GM21825 (cell line): ENCODE data around the gene TNK1.

Experiments
- ATAC-seq: cut with Tn5 transposase; IDR thresholded peaks from one replicate; pipeline ENCODE4 v1.9.1; 2021; ENCODE audit warnings: mild to moderate bottlenecking, moderate library complexity; ENCODE audit not compliant: unreplicated experiment

TNK1 gene

DNA sequence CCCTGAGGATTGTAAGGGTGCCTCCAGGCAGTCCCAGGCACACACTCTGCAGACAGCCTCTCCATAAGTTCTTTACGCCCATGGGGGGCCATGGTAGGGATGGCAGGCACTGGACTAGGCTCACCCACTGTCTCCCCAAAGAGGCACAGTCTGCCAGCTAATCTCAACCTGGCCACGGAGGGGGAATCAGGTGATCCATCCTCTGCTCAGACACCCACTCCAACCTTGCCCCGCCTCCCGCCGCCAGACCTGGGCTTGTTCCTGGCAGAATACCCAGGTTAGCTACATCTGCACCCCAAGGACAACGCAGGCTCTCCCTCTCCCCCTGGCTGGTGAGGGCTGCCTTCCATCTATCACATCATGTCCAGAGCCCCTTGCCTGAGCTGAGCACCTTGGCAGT lies 28.0 kb downstream of the TNK1 start:
- no peak for ATAC-seq

DNA sequence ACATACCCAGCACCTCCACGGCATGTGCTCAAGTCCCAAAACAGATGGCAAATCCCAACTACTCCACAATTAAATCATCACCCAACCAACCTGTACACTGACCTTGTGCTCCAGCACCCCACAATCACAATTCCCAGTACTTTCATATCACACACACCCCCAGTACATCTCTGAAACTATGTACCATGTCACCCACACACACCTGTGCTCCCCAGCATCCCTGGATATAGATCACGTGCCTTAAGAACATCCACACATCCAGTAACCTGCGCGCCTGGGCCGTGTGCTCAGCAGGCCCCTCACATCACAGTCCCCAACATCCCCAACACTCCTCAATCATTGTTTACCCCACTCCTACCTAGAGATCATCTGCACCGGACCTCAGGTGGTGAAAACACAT lies 28.8 kb downstream of the TNK1 start:
- ATAC-seq: no peak

DNA sequence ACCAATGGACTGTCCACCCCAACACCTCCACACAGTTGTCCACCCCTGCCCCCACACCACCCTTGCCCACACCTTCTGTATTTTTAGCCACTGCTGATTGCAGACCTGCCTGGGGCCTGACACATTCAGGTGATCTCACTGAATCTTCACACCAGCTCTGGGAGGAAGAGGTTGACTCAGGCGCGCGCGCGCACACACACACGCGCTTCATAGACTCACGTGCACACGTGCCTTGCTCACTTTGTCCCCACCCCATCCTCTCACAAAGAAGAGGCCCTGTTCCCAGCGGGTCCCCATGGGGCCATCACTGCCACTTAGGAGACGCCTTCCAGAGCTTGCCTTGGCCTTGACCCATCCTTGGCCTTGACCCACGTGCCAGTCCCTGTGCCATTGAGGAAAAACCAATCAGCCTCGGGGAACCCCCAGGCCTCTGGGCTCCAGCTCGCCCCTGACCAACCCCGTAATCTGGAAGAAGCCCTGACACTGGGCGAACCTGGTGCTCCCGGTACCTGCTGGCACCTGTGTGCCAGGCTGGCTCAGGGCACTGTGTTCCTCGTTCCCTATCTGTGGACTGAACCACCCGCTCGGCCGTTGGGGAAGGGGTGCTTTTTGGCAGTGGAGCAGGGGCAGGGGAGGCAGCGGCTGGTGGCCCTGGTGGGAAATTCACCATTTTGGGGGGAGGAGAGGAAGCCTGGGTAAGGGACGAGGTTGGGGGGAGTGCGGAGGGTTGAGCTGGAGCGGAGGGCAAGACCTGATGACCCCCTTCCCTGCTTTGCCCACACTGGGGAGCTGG lies 29.9 kb downstream of the TNK1 start:
- ATAC-seq: no peak

DNA sequence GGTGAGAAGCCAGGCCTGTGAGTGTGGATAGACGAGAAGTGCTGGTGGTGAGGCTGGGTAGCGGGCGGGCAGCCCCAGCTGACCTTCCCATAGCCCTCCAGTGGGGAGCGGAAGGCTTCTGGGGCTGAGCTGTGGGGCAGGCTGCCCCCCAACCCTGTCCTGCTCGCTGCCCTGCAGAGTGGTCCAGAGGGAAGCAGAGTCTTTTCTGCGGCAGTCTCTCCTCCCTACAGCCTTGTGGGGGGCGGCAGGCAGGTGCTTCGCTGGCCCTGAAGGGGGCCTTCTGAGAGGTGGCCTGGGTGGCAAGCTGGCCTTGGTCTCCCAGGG lies 30.5 kb downstream of the TNK1 start:
- ATAC-seq: no peak

DNA sequence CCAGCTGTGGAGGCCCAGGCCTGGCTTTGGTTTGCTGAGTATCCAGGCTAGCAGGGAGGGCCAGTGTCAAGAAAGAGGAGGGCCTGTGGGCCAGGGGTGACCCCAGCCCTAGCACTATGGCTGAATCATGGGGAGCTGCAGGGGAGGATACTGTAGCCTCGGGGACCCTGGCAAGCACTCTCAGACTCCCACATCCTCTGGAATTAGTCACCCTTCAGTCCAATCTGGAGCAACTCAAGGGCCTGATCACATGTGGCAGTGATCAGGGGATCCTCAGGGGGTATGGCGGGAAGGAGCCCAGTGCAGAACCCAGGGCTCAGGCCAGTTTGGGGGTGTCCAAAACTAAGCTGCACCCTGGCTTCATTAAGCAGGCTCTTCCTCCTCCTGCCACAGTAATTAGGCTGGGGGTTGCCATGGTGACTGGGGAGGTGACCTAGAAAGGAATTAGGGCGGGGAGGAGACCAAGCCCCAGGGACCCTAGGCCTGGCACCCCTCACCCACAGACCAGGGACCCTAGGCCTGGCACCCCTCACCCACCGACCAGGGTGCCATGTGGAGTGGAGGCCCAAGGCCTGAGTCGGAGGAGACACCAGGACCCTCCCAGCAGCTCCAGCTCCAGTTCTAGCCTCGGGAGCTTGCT lies 32.6 kb downstream of the TNK1 start:
- ATAC-seq: no peak

DNA sequence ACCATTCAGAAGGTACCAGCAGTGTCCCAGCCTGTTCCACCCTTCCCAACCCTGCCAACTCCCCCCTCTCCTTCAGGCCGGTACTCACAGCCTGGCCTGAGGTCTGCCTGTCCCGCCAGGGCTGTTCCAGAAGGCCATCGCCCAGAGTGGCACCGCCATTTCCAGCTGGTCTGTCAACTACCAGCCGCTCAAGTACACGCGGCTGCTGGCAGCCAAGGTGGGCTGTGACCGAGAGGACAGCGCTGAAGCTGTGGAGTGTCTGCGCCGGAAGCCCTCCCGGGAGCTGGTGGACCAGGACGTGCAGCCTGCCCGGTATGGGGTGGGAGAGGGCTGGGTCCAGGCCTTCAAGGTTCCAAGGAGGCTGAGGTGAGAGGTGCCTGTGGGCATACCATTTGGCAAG lies 33.9 kb downstream of the TNK1 start:
- no peak for ATAC-seq

DNA sequence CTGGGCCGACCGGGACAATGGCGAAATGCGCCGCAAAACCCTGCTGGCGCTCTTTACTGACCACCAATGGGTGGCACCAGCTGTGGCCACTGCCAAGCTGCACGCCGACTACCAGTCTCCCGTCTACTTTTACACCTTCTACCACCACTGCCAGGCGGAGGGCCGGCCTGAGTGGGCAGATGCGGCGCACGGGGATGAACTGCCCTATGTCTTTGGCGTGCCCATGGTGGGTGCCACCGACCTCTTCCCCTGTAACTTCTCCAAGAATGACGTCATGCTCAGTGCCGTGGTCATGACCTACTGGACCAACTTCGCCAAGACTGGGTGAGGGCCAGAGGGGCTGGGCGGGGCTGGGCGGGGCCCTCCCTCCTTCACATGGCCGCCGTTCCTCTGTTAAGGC lies 34.9 kb downstream of the TNK1 start:
- no peak for ATAC-seq

DNA sequence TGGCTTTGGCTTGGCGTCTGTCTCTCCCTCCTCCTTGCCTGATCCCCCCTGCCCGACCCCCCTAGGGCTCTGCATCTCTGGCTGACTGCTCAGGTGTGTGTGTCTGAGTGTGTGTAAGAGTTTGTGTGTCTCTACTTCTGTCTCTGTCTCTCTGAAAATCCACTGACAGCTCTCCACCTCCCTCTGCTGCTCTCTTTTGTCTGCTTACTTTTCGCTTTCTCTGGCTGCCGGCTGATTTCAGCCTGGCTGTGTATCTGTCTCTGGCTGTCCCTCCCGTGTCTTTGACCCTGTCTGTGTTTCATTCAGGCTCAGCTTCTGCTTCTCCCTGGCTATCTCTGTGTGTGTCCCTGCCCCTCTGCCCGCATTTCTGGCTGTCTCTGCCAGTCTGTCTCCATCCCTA lies 35.4 kb downstream of the TNK1 start:
- no peak for ATAC-seq

DNA sequence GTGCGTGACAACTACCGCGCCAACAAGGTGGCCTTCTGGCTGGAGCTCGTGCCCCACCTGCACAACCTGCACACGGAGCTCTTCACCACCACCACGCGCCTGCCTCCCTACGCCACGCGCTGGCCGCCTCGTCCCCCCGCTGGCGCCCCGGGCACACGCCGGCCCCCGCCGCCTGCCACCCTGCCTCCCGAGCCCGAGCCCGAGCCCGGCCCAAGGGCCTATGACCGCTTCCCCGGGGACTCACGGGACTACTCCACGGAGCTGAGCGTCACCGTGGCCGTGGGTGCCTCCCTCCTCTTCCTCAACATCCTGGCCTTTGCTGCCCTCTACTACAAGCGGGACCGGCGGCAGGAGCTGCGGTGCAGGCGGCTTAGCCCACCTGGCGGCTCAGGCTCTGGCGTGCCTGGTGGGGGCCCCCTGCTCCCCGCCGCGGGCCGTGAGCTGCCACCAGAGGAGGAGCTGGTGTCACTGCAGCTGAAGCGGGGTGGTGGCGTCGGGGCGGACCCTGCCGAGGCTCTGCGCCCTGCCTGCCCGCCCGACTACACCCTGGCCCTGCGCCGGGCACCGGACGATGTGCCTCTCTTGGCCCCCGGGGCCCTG lies 36.3 kb downstream of the TNK1 start:
- ATAC-seq: no peak

DNA sequence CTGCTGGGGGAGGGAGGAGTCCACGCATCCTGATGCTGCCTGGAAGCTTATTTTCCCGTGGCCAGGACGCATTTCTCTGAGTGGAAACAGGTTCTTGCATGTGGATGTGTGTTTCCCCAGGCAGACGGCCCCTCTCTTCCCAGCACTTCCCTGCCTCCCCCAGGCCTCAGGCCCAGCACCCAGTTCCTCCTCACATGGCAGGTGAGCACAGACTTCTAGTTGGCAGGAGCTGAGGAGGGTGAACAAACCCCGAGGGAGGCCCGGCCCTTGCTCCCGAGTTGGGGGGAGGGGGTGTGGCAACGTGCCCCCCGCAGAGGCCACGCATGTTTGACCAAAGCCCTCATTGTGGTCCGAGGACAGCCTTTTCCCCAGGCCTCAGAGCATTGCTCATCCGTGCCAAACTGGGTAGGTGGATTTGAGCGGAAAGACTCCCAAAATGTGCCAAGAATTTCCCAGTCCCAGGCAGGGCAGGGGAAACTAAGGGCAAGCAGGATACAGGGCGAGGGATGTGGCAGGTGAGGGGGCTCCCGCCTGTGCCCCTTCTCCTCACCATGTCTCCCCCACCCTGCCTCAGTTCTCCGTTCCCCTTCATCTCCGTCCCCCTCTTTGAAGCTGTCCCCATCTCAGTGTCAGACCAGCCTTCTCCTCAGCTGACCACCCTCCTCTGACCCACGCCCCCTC lies 37.7 kb downstream of the TNK1 start:
- no peak for ATAC-seq

DNA sequence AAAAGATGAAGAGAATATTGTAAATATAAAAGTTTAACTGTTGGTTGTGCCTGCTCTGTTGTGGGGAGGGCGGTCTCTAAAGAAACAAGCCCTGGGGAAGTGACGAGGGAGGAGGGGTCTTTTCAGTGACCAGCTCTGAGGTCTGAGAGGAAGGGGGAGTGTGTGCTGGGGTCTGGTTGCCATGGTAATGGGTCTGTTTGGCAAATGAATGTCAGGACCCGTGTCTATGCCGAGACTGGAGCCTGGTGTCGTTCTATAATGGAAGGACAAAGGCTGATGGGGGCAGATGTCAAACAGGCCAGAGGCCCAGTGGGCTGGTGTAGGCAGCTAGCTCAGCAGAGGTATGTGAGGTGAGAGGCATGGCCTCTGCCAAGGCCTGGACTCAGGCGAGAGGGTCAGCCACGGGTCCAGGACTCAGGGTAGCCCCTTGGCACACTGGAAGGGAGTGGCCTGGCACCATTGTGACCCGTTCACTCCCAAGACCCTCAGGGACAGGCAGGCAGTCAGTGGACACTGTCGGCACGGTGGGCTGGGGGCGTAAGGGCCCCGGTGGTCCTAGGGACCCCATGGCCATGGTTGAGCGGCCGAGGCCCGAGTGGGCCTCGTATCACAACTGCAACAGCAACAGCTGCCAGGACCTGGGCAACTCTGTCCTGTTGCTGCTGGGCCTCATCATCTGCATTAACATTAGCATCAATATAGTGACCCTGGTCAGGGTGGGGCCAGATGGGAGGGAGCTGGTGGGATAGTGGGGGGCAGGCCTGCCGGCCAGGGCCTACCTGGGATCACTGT lies 39.1 kb downstream of the TNK1 start, which contains the start of gene SPEM1:
TSS of gene SPEM1 (plus strand) at position 506 of the 792 bp plus-strand sequence. CDS start at position 567, 61 bp downstream.
- no peak for ATAC-seq

DNA sequence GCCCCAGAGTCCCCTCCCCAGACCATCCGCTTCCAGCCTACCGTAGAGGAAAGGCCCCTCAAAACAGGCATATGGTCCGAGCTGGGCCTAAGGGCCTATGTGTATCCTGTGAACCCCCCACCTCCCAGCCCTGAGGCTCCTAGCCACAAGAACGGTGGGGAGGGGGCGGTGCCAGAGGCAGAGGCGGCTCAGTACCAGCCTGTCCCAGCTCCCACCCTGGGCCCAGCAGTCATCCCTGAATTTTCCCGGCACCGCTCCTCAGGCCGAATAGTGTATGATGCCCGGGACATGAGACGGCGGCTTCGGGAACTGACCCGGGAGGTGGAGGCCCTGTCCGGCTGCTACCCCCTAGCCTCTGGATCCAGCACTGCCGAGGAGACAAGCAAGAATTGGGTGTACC lies 40.3 kb downstream of the TNK1 start:
- ATAC-seq: no peak

DNA sequence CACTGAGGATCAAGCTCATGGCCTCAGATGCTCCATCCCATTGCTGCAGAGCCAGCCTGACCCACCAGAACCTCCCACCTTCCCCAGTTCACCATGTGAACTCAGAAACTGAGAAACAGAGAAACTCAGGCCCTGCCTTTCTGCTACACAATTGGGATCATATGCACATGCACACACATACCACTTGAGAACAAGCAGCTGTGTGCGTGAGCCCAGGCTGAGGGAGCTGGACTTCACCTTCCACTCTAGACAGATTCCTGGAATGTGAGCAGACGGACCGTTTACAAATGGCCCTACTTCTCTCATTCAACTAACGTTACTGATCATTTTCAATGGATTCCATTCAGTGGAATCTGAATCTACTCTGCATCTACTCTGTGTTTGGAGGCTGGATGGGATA lies 42.8 kb downstream of the TNK1 start:
- ATAC-seq: no peak

DNA sequence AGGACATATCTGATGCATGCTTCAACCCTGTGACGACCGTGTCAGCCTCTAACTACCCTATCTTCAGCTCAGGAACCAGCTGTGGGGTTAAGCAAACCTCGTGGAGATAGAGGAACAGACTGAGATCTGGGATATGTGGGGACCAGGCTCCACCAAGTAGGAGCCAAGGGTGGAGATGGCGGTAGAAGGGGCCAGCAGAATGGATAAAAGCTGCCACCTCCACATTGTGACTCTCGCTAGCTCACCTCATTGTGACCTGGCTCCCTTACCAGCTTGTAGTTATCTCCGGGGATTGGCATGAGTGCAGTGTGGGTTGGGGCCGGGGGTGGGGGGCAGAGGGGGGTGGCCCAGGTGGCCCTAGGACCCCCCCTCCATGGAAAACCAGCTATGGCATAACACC lies 44.4 kb downstream of the TNK1 start, which contains the start of gene SPEM2:
TSS of gene SPEM2 (plus strand) at position 301 of the 400 bp plus-strand sequence. CDS start at position 374, 73 bp downstream.
- no peak for ATAC-seq

DNA sequence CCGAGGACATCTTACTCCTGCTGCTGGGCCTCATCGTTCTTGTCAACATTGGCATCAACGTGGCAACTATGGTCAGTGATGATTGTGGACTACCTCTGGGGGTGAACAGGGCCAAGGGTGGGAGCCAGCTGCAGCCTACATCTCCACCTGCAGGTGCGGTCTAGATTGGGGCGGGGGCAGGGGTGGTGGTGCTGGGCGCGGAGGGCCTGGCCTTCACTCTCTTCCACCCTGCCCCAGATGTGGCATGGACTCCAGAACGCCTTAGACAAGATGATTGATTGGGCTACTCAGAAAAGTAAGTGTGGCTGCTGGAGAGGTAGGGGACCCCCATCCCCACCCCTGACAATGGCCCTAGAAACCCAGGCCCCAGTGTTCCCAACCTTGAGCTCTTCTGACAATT lies 44.9 kb downstream of the TNK1 start:
- no peak for ATAC-seq

DNA sequence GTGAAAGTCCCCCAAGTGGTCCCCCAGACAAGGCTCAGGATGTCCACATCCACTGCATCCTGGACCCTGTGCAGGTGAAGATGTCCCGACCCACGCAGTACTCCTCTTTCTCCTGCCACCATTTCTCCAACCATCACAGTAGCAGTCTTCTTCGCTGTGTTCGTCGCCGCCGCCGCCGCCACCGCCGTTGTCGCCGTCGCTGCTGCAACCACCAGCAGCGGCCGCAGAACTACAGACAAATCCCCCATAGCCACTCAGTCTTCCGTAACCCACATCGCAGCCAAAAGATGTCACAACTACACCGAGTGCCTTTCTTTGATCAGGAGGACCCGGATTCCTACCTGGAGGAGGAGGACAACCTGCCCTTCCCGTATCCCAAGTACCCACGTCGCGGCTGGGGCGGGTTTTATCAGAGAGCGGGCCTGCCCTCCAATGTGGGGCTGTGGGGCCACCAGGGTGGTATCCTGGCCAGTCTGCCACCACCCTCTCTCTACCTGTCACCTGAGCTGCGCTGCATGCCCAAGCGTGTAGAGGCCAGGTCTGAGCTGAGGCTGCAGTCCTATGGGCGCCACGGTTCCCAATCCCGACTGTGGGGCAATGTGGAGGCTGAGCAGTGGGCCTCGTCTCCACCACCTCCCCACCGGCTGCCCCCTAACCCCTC lies 45.4 kb downstream of the TNK1 start:
- ATAC-seq: no peak

DNA sequence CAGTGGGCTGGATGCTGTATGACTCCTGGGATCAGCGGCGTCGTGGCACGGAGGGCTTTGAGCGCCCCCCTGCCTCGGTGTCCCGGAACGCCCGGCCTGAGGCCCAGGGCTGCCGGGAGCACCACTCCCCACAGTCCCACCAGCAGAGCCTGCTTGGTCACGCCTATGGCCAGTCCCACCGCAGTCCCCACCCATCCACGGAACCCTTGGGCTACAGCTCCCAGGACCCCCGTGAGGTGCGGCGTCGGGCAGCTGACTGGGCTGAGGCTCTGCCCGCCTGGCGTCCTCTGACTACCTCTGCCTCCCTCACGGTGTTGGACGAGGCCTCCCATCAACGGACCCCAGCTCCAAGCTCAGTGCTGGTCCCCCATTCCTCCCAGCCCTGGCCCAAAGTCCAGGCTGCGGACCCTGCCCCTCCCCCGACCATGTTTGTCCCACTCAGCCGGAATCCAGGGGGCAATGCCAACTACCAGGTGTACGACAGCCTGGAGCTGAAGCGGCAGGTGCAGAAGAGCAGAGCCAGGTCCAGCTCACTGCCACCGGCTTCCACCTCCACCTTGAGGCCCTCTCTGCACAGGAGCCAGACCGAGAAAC lies 46.1 kb downstream of the TNK1 start:
- ATAC-seq: no peak

DNA sequence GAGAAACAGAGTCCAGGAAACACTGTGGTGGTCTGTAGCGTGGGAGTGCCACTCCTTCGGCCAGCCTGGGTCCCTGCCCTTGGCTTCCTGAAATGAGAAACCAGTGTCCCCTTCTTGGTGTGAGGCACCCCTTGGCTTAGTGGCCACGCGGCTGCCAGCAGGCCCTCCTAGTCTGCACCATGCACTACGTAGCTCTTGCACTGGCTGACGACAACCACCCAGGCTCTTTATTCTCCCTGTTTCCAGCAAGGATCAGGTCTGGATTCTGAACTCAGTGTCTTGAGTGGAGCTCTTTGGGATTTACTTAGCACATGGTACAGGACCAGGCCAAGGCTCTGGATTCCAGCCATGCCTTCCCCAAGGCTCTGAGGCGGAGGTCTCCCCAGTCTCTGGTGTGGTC lies 46.7 kb downstream of the TNK1 start:
- ATAC-seq: no peak

DNA sequence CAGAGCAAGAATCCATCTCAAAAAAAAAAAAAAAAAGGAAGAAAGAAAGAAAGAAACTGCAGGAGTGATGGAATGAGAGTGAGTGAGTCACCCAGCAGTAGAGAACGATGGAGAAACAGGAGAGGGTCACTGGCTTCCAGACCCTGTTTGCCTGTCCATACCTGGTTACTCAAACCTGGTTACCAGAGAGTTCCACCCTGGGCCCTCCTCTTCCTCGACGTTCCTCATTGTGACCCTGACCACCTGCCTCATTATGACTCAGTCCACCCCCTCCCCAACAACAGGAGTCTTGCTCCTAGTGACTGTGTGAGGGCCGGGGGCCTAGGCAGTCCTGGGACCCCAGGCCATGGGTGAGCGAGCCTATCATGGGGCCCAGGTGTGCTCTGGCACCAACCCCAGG lies 47.7 kb downstream of the TNK1 start, which contains the start of gene SPEM3:
TSS of gene SPEM3 (plus strand) at position 301 of the 400 bp plus-strand sequence. CDS start at position 347, 46 bp downstream.
- ATAC-seq: no peak

DNA sequence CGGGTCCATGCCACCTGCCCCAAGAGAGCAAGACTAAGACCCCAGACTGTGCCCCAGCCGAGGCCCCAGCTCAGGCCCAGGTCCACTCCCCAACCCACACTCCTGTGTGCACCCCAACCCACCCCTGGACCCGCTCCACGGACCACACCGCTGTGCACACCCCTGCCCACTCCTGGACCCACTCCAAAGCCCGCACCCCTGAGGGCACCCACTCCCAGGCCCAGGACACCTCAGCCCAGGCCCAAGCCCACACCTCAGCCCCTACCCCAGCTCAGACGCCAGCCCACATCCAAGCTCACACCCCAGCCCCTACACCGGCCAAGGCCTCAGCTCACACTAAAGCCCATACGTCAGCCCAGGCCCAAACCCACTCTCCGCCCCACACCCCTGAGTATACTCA lies 48.8 kb downstream of the TNK1 start:
- no peak for ATAC-seq
